K562 (cell line): Measurements from ENCODE around the gene ACOT7. TPM values are rescaled to one million over a fixed set of nuclear protein-coding genes. Genes with fewer than 3 reads are reported as not detected.

ENCODE experiments used
- ADNP ChIP-seq: fragments of 200-800 bp; sonication (Bioruptor generic); IDR thresholded peaks from 2 replicates; pipeline ENCODE4 v1.6.1; 2016; ENCODE audit warnings: missing genetic modification characterization, missing compliant biosample characterization
- ARID2 ChIP-seq: fragments of 450-650 bp; IDR thresholded peaks from 2 replicates; pipeline ENCODE4 v1.6.1; 2017; ENCODE audit warnings: antibody characterized with exemption, mild to moderate bottlenecking
- CBFA2T3 ChIP-seq: fragments of 450-650 bp; IDR thresholded peaks from 2 replicates; pipeline ENCODE4 v1.6.1; 2017
- CBFB ChIP-seq: sonication (generic); formaldehyde crosslinking; IDR thresholded peaks from 2 replicates; pipeline ENCODE4 v1.4.0; 2020; ENCODE audit warnings: mild to moderate bottlenecking, missing genetic modification reagents
- CREB3L1 ChIP-seq: fragments of 450-650 bp; IDR thresholded peaks from 2 replicates; pipeline ENCODE4 v1.6.1; 2014; ENCODE audit warnings: low read depth, mild to moderate bottlenecking, moderate library complexity, borderline replicate concordance
- CREM ChIP-seq: IDR thresholded peaks from 2 replicates; pipeline ENCODE4 v1.6.1; 2014; ENCODE audit warnings: antibody characterized with exemption, low read depth
- ETS2 ChIP-seq: IDR thresholded peaks from 2 replicates; pipeline ENCODE4 v1.6.1; 2016; ENCODE audit warnings: borderline replicate concordance, missing genetic modification characterization, mild to moderate bottlenecking, moderate library complexity, missing compliant biosample characterization; ENCODE audit not compliant: poor library complexity, severe bottlenecking
- GTF2E2 ChIP-seq: fragments of 200-800 bp; sonication (Bioruptor generic); IDR thresholded peaks from 2 replicates; pipeline ENCODE4 v1.6.1; 2016; ENCODE audit warnings: missing genetic modification characterization, missing compliant biosample characterization
- HDAC2 ChIP-seq: fragments of 450-650 bp; IDR thresholded peaks from 2 replicates; pipeline ENCODE4 v1.6.1; 2016; ENCODE audit warnings: mild to moderate bottlenecking
- HMGN3 ChIP-seq: IDR thresholded peaks from 2 replicates; pipeline ENCODE4 v1.6.1; 2011; ENCODE audit warnings: borderline replicate concordance, low read depth, mild to moderate bottlenecking, mixed read lengths, low read length; ENCODE audit not compliant: insufficient read length; ENCODE audit errors: extremely low read depth
- MEF2D ChIP-seq: conservative IDR thresholded peaks from 2 replicates; pipeline ENCODE4 v1.6.1; 2016; ENCODE audit warnings: low read depth, missing genetic modification characterization, missing compliant biosample characterization
- NCOA2 ChIP-seq, 2 experiments: fragments of 450-650 bp; IDR thresholded peaks; 2 replicates each; pipeline ENCODE4 v1.6.1; 2018; ENCODE audit warnings: mild to moderate bottlenecking in 2 of 2, moderate library complexity in 1 of 2; ENCODE audit not compliant: partially characterized antibody in 2 of 2
- PHF20 ChIP-seq: fragments of 450-650 bp; IDR thresholded peaks from 2 replicates; pipeline ENCODE4 v1.6.1; 2018; ENCODE audit not compliant: partially characterized antibody
- RUNX1 ChIP-seq: sonication (generic); IDR thresholded peaks from 2 replicates; pipeline ENCODE4 v1.6.1; 2016; ENCODE audit warnings: antibody characterized with exemption, low read depth
- TARDBP ChIP-seq: fragments of 450-650 bp; IDR thresholded peaks from 2 replicates; pipeline ENCODE4 v1.6.1; 2016
- ZNF586 ChIP-seq: fragments of 450-650 bp; formaldehyde crosslinking; conservative IDR thresholded peaks from 2 replicates; pipeline ENCODE4 v1.4.0; 2020; ENCODE audit warnings: mild to moderate bottlenecking, moderate library complexity
- polyA plus RNA-seq, 8 experiments: library from polyadenylated mRNA; depleted of rRNA in 4 of 8; stranded (reverse) in 5 of 8; unstranded in 3 of 8; fragments of >200 nt; fragmentation: Nextera tagmentation in 2 of 8; fragmentation: Illumina TruSeq in 1 of 8; extraction: Ambion mirVana in 2 of 8; extraction: Trizol in 1 of 8; gene quantifications; 2 replicates each; pipeline versions ENCODE4 v1.2.1 to v1.2.3, GENCODE V29; 2011 to 2014; ENCODE audit warnings: inconsistent platforms in 1 of 8, missing spikeins in 1 of 8
- total RNA-seq, 7 experiments: library from RNA; depleted of rRNA in 6 of 7; stranded (reverse); fragments of >200 nt in 6 of 7; fragmentation: Illumina TruSeq in 2 of 7; extraction: Trizol in 2 of 7; gene quantifications; 2 replicates each; pipeline versions ENCODE4 v1.2.1 to v1.2.3, GENCODE V29; 2011 to 2021; ENCODE audit warnings: low replicate concordance in 1 of 7
- TF ChIP-seq, protein P1 (sequence below): fragments of 250-450 bp; sonication (Bioruptor Pico); IDR thresholded peaks from 2 replicates; pipeline ENCODE4 v1.8.0; 2022; ENCODE audit warnings: inconsistent platforms
- TF ChIP-seq, protein P2 (sequence below): sonication (generic); formaldehyde crosslinking; IDR thresholded peaks from 2 replicates; pipeline ENCODE4 v1.9.0; 2022; ENCODE audit warnings: mild to moderate bottlenecking, missing genetic modification reagents
- TF ChIP-seq, protein P3 (sequence below): sonication (generic); formaldehyde crosslinking; IDR thresholded peaks from 2 replicates; pipeline ENCODE4 v1.8.0; 2022; ENCODE audit warnings: mild to moderate bottlenecking, missing genetic modification reagents
- TF ChIP-seq, protein P4 (sequence below): fragments of 200-800 bp; sonication (Bioruptor generic); IDR thresholded peaks from 2 replicates; pipeline ENCODE4 v1.6.1; 2017; ENCODE audit warnings: missing genetic modification characterization, missing compliant biosample characterization

Gene ACOT7
- total and polyA plus RNA-seq, 9 of the 15 experiments (the other 6 are each of a cell fraction or from before 2014, with no cell fraction given): 7.0 to 92.6 (median 37.2) TPM

- TF ChIP-seq, protein P1, sequence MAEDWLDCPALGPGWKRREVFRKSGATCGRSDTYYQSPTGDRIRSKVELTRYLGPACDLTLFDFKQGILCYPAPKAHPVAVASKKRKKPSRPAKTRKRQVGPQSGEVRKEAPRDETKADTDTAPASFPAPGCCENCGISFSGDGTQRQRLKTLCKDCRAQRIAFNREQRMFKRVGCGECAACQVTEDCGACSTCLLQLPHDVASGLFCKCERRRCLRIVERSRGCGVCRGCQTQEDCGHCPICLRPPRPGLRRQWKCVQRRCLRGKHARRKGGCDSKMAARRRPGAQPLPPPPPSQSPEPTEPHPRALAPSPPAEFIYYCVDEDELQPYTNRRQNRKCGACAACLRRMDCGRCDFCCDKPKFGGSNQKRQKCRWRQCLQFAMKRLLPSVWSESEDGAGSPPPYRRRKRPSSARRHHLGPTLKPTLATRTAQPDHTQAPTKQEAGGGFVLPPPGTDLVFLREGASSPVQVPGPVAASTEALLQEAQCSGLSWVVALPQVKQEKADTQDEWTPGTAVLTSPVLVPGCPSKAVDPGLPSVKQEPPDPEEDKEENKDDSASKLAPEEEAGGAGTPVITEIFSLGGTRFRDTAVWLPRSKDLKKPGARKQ: no peak
- TF ChIP-seq RUNX1 (no peak), MEF2D (tag) (no peak), CBFA2T3 (no peak), CBFB (CRISPR knock-in tag) (no peak), HMGN3 (no peak), ZNF586 (no peak), CREM (0 out of 2 replicates have a peak, but pooled peaks have one; percentile 30), HDAC2 (no peak), NCOA2 (IDR thresholded peaks at IDR 0.05; ENCODE audit: partially characterized antibody in 2 of 2) (no peak), GTF2E2 (no peak), PHF20 (no peak), CREB3L1 (no peak), ARID2 (no peak), ADNP (no peak), TARDBP (no peak), ETS2 (tag) (no peak)
- TF ChIP-seq, protein P2, sequence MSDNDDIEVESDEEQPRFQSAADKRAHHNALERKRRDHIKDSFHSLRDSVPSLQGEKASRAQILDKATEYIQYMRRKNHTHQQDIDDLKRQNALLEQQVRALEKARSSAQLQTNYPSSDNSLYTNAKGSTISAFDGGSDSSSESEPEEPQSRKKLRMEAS (CRISPR knock-in tag): no peak
- TF ChIP-seq, protein P3, sequence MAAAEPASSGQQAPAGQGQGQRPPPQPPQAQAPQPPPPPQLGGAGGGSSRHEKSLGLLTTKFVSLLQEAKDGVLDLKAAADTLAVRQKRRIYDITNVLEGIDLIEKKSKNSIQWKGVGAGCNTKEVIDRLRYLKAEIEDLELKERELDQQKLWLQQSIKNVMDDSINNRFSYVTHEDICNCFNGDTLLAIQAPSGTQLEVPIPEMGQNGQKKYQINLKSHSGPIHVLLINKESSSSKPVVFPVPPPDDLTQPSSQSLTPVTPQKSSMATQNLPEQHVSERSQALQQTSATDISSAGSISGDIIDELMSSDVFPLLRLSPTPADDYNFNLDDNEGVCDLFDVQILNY (CRISPR knock-in tag): no peak
- TF ChIP-seq, protein P4, sequence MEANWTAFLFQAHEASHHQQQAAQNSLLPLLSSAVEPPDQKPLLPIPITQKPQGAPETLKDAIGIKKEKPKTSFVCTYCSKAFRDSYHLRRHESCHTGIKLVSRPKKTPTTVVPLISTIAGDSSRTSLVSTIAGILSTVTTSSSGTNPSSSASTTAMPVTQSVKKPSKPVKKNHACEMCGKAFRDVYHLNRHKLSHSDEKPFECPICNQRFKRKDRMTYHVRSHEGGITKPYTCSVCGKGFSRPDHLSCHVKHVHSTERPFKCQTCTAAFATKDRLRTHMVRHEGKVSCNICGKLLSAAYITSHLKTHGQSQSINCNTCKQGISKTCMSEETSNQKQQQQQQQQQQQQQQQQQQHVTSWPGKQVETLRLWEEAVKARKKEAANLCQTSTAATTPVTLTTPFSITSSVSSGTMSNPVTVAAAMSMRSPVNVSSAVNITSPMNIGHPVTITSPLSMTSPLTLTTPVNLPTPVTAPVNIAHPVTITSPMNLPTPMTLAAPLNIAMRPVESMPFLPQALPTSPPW (CRISPR knock-in tag): peak; percentile 80
These were observed 15.3 kb downstream of the ACOT7 start (continued) for GRCh38 chr1:6378096-6378746.
